Natural killer cell (primary cell): ENCODE results near the gene LYAR. TPM values are rescaled to one million over a fixed set of nuclear protein-coding genes. Genes with fewer than 3 reads are reported as not detected.

ENCODE experiments used
- ATAC-seq, 3 donors: fragments of 150-1000 bp in 2 of 3; fragments of 200-7000 bp in 1 of 3; cut with Tn5 transposase; 1 replicate in 1 of 3; 2 replicates in 2 of 3; pipeline ENCODE4 v1.10.0; 2021; ENCODE audit warnings: mild to moderate bottlenecking in 2 of 3, moderate library complexity in 2 of 3
- DNase-seq, 2 donors: peaks; one replicate each; pipeline versions ENCODE4 v3.0.0 to v3.0.0-alpha.2; 2013 to 2021; ENCODE audit warnings: mixed read lengths in 1 of 2
- H3K27ac ChIP-seq: one replicate; pipeline ENCODE4 v1.5.1; 2013; ENCODE audit warnings: mild to moderate bottlenecking, low read length
- H3K27me3 ChIP-seq: one replicate; pipeline ENCODE4 v1.6.1; 2013; ENCODE audit warnings: low read length; ENCODE audit not compliant: control insufficient read depth, insufficient read depth
- H3K36me3 ChIP-seq: one replicate; pipeline ENCODE4 v1.6.1; 2013; ENCODE audit warnings: low read length; ENCODE audit not compliant: control insufficient read depth, insufficient read depth
- H3K4me1 ChIP-seq: one replicate; pipeline ENCODE4 v1.6.1; 2013; ENCODE audit warnings: low read length; ENCODE audit not compliant: control insufficient read depth, insufficient read depth
- H3K4me3 ChIP-seq: one replicate; pipeline ENCODE4 v1.5.1; 2013; ENCODE audit warnings: low read length
- H3K9me3 ChIP-seq: one replicate; pipeline ENCODE4 v1.6.1; 2013; ENCODE audit warnings: low read length; ENCODE audit not compliant: control insufficient read depth, insufficient read depth
- H3K27ac Mint-ChIP-seq, 2 donors: one replicate each; pipeline ENCODE4 v1.8.0; 2022; ENCODE audit warnings: mild to moderate bottlenecking in 2 of 2, mixed read lengths in 2 of 2, moderate library complexity in 1 of 2
- H3K27me3 Mint-ChIP-seq, 2 donors: one replicate each; pipeline ENCODE4 v1.8.0; 2022; ENCODE audit warnings: low read depth in 2 of 2, mixed read lengths in 2 of 2
- H3K36me3 Mint-ChIP-seq: one replicate; pipeline ENCODE4 v1.8.0; 2022; ENCODE audit warnings: mixed read lengths
- H3K4me1 Mint-ChIP-seq, 2 donors: one replicate each; pipeline ENCODE4 v1.8.0; 2022; ENCODE audit warnings: mixed read lengths in 2 of 2
- H3K4me3 Mint-ChIP-seq: one replicate; pipeline ENCODE4 v1.8.0; 2022; ENCODE audit warnings: mild to moderate bottlenecking, moderate library complexity, mixed read lengths
- H3K9me3 Mint-ChIP-seq, 2 donors: one replicate each; pipeline ENCODE4 v1.8.0; 2022; ENCODE audit warnings: mixed read lengths in 2 of 2
- WGBS: methylation state at CpG from one replicate; pipeline ENCODE4 v1.1.7; 2013; ENCODE audit warnings: missing lambda C conversion rate; ENCODE audit not compliant: insufficient coverage; 5-methylcytosine and 5-hydroxymethylcytosine counted together
- intact Hi-C: fragments of 100-400 bp; cut with micrococcal nuclease; formaldehyde crosslinking; loops from one replicate; pipeline ENCODE4 v1.14.2; 2022
- total RNA-seq, 4 donors: library from RNA; stranded (reverse); fragments of 120-200 nt in 1 of 4; gene quantifications; one replicate each; pipeline versions ENCODE4 v1.2.3 to v1.2.4, GENCODE V29; 2013 to 2022
- TF ChIP-seq, protein P1 (sequence below): fragments of 200-600 bp; IDR thresholded peaks from one replicate; pipeline ENCODE4 v1.8.0; 2022; ENCODE audit warnings: antibody characterized with exemption

The LYAR gene
- total RNA-seq, 3 donors from 2014 or later (not counting 1 experiment from before 2014, with no cell fraction given): 42.9 to 81.1 (median 55.8) TPM

DNA sequence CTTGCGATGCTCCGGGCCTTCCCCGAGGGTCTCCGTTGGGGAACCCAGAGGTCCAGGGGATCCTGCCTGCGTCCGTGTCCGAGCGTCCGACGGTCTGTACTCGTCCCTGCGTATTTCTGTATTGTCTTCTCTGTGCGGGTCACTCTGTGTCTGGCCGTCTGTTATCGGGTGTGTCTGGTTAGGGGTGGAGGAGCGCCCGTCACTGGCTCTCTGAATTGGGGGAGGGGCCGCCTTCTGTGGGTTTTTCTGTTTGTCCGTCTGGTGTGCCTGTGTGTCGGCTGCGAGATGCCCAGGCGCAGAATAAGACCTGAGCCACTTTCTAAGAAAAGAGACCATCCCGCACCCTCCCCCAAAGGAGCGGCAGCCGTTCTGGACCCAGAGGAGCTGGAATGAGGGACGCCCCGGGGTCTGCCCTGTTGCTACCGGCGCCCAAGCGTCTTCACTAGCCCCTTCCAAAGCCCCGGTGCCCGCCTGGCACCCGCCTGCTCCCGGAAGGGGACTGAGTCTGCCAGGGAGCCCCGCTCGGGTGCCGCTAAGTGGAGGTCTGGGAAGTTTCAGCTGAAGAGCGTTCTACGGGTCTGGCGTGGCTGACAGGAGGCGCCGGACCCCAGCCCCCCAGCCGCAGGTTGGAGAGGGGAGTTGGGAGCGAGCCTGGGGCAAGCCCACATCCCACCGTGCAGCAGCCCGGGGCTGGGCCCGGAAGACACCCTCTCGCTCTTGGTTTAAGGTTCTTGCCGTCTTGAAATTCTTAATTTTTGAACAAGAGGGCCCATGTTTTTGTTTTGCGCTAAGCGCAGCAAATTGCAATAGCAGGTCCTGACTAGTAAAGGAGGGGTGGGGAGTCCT is 62.2 kb downstream of the LYAR start:
- peaks cover 0 to 12% of the 10 kb centered on the region in 2 donors for H3K4me1 Mint-ChIP-seq
- intact Hi-C loops: no loop called here
- H3K36me3 ChIP-seq: no peaks in the 10 kb centered on the region
- H3K36me3 Mint-ChIP-seq: no peaks in the 10 kb centered on the region
- H3K27me3 Mint-ChIP-seq: peaks cover 38 to 58% of the 10 kb centered on the region in 2 donors
- no peak overlapping the region for H3K27ac ChIP-seq
- no peaks in the 10 kb centered on the region for H3K4me1 ChIP-seq
- H3K27me3 ChIP-seq: peaks cover 11% of the 10 kb centered on the region
- H3K4me3 Mint-ChIP-seq: no peak overlapping the region
- H3K9me3 ChIP-seq: no peaks in the 10 kb centered on the region
- no peak overlapping the region for H3K27ac Mint-ChIP-seq
- no peaks in the 10 kb centered on the region for H3K9me3 Mint-ChIP-seq
- H3K4me3 ChIP-seq: no peak overlapping the region
- TF ChIP-seq, protein P1, sequence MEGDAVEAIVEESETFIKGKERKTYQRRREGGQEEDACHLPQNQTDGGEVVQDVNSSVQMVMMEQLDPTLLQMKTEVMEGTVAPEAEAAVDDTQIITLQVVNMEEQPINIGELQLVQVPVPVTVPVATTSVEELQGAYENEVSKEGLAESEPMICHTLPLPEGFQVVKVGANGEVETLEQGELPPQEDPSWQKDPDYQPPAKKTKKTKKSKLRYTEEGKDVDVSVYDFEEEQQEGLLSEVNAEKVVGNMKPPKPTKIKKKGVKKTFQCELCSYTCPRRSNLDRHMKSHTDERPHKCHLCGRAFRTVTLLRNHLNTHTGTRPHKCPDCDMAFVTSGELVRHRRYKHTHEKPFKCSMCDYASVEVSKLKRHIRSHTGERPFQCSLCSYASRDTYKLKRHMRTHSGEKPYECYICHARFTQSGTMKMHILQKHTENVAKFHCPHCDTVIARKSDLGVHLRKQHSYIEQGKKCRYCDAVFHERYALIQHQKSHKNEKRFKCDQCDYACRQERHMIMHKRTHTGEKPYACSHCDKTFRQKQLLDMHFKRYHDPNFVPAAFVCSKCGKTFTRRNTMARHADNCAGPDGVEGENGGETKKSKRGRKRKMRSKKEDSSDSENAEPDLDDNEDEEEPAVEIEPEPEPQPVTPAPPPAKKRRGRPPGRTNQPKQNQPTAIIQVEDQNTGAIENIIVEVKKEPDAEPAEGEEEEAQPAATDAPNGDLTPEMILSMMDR: no peak
- DNase-seq (no peak), ATAC-seq (no peak)
- 12% methylated on average over 50 of the region's 51 CpGs for WGBS

DNA sequence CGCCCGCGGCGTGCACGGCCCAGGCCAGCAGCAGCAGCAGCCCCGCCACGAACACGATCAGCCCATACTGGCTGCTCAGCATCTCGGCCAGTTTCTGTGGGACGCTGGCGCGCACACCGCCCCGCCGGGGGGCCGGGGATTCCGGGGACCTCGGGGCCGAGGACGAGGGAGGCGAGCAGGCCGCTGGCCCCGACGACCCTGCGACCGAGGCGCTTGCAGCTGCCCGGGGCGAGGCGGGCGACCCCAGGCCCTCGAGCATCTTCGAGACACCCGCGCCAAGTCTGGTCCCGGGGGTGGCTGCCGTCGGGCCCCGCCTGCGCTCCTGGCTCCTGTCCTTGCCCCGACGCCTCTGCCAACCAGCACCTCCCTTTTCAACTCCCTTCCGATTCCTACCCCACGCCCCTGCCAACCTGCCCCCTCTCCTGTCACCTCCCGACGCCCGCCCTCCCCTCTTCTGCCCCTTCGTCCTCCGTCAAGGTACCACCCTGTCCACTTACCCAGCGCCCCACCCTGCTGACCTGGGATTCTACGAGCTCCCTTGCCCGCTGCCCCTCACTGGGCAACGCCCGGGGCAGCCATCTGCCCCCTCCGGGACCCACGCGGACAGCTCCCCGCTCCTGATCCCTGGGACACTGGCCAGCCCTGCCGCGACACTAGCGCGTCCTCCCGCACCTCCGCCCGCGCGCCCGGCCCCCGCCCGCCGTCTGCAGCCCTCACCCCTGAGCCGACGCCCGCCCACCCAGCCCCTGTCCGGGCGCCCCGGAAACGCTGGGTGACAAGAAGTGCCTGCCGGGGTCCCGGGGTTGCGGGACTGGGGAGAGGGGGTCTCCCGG is 63.1 kb downstream of the LYAR start, which contains the start of gene OTOP1:
Gene OTOP1 (minus strand): TSS at position 324 of the 833 bp plus-strand sequence. CDS start 65 bp downstream, at position 259.
- no peak for ATAC-seq
- Histone ChIP-seq H3K9me3 (no peaks in the 10 kb centered on the region), H3K27ac (no peak within 1 kb of the TSS), H3K27me3 (peaks cover 11% of the 10 kb centered on the region), H3K4me1 (no peaks in the 10 kb centered on the region), H3K36me3 (no peaks in the 10 kb centered on the region), H3K4me3 (no peak within 1 kb of the TSS)
- Mint-ChIP-seq H3K27me3 (peaks cover 44 to 67% of the 10 kb centered on the region in 2 donors), H3K4me1 (peaks cover 0 to 12% of the 10 kb centered on the region in 2 donors), H3K9me3 (no peaks in the 10 kb centered on the region), H3K36me3 (no peaks in the 10 kb centered on the region), H3K27ac (no peak within 1 kb of the TSS), H3K4me3 (no peak within 1 kb of the TSS)
- WGBS: 19% methylated on average over 82 of the region's 82 CpGs
- TF ChIP-seq, protein P1: no peak
- DNase-seq: no peak
- intact Hi-C loops: no loop called here

- Mint-ChIP-seq H3K27me3 (peaks cover 46 to 71% of the 10 kb centered on the region in 2 donors), H3K27ac (no peak overlapping the region), H3K9me3 (no peaks in the 10 kb centered on the region), H3K36me3 (no peaks in the 10 kb centered on the region), H3K4me1 (peaks cover 0 to 12% of the 10 kb centered on the region in 2 donors), H3K4me3 (no peak overlapping the region)
- ATAC-seq (no peak), DNase-seq (no peak)
- Histone ChIP-seq H3K4me3 (no peak overlapping the region), H3K4me1 (no peaks in the 10 kb centered on the region), H3K27me3 (peaks cover 11% of the 10 kb centered on the region), H3K27ac (no peak overlapping the region), H3K9me3 (no peaks in the 10 kb centered on the region), H3K36me3 (no peaks in the 10 kb centered on the region)
- 21% methylated on average over 41 of the region's 41 CpGs for WGBS
- TF ChIP-seq, protein P1: no peak
- intact Hi-C loops: no loop called here
These were observed 63.9 kb downstream of the LYAR start for GRCh38 chr4:4225915-4226605.

Other genes starting within 250 kb of the LYAR start
- not detected for gene OTOP1, start 63.2 kb downstream of the LYAR start, total RNA-seq
- gene TMEM128, start 41.9 kb downstream of the LYAR start, total RNA-seq: 10 to 100 TPM in 2 of 3 donors, 1 to 10 TPM in 1; 9.3 to 12.2 (median 11.4) TPM
- 10 to 100 TPM; 19.3 to 36.5 (median 30.0) TPM for gene ZBTB49, start 97 bp upstream of the LYAR start, total RNA-seq
- 1 to 10 TPM in 2 of 3 donors, not detected in 1; 1.2 to 5.8 TPM for gene NSG1, start 96.9 kb upstream of the LYAR start, total RNA-seq